GM21717 (cell line): ENCODE results near the gene UBE3B.
"Not testable (repeated sequence)": the region's sequence is repeated elsewhere in the genome, so short reads cannot be mapped to it uniquely, and the experiment has no call there.

Experiments used
- ATAC-seq: cut with Tn5 transposase; IDR thresholded peaks from one replicate; pipeline ENCODE4 v1.9.1; 2021; ENCODE audit warnings: mild to moderate bottlenecking, moderate library complexity; ENCODE audit not compliant: unreplicated experiment

The UBE3B gene

GRCh38 chr12:109473526-109474270 lies 3.7 kb upstream of the UBE3B start:
- ATAC-seq = not testable (repeated sequence)

- ATAC-seq = no peak
Measured at GRCh38 chr12:109475121-109475520, 2.3 kb upstream of the UBE3B start.

- ATAC-seq = no peak
Measured at GRCh38 chr12:109475993-109476806, 1.2 kb upstream of the UBE3B start.

DNA sequence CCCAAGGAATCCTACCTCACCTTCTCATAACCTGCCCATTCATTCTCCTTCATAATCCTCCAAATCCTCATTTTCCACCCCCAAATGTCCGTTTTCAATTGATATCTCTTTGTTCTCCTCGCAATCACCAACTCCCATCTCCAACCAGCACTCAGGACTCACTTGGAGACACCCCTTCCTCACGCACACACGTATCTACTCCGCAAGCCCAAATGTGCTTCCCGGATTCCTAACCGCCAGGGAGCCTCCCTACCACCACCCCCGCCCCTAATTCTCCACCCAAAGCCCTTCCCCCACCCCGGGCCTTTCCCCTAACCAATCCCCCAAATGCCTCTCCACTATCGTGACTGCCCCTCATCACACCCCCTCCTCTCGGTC lies 638 bp upstream of the UBE3B start:
- ATAC-seq = no peak

- no peak for ATAC-seq
Measured at GRCh38 chr12:109477963-109478315, 505 bp downstream of the UBE3B start.

DNA sequence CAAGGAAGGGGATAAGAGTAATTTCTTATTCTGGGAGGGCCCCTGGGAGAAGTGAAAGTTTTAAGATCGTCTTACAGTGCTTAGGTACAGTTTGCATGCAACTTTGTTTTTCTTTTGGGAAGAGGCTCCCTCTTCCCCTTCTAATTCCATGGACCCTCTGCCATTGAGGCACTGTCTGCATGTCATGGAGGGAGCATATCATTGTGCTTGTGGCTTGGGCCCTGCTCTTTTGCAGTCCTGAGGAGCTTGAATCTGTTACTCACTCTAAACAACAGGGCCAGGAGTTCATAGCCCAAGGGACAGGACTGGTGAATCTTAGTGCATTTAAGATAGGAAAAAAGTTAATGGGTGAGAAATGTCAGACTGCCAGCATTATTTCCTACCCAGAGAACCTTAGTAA lies 2.3 kb downstream of the UBE3B start:
- no peak for ATAC-seq

DNA sequence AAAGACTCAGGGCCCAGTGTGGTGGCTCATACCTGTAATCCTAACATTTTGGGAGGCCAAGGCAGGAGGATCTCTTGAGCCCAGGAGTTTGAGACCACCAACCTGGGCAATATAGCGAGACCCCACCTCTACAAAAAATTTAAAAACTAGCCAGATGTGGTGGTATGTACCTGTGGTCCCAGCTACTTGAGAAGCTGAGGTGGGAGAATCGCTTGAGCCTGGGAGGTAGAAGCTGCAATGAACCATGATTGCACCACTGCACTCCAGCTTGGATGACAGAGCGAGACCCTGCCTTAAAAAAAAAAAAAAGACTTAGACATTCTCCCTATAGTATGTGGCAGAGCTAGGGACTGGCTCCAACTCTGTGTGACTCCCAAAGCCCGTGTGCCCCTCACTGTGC lies 2.9 kb downstream of the UBE3B start:
- no peak for ATAC-seq

GRCh38 chr12:109481863-109482262 lies 4.4 kb downstream of the UBE3B start:
- no peak for ATAC-seq

DNA sequence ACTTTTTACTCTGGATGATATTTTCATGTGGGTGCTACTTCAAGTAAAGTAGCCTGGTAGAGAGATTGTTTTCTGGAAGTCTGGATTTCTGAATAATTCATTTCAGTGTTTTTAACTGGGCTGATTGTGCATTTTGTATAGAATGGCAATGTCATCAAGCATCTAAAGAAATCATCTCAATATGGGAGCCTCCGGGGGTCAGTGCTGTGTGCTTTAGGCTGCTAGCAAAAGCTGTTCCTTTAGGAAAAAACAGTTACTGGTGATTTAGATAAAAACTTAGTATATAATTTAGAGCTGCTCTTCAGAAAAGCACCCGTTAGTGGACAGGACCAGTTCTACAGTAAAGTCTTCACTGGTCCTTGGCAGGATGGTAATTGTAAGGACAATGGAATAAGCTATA lies 5.1 kb downstream of the UBE3B start:
- ATAC-seq = no peak

DNA sequence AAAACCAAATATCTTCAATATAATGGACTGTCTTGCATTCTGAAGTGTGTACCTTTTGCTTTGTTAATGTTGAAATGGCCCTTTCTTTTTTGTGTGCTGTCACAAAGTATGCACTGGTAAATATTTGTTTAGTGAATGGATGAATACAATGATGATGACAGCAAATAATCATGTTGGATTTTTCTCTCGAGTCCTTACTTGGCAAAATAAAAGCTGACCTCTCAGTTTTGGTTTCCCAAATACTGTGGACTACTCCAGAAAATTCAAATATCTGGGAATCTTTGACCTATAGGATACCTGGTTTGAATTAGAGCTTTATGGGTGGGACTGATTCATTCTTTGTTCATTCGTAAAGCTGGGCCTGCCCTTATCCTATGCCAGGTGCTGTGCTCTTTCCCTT lies 5.5 kb downstream of the UBE3B start:
- no peak for ATAC-seq

DNA sequence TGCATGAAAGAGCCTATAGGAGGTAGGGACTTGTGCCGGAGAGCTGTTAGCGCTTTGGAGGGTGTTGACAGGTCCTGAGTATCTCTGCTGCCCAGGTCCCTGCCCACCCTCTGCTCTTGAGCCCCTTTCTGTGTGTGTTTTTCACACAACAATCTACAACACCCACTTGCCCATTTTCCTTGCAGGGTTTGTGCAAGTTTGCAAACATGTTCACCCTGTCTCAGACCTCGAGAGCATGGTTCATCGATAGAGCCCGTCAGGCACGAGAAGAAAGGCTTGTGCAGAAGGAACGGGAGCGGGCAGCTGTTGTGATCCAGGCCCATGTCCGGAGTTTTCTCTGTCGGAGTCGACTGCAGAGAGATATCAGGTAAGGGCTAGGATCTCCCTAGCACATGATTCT lies 5.9 kb downstream of the UBE3B start:
- no peak for ATAC-seq

- ATAC-seq = no peak
Measured at GRCh38 chr12:109485201-109485600, 7.8 kb downstream of the UBE3B start.

GRCh38 chr12:109487181-109488050 lies 10.0 kb downstream of the UBE3B start:
- no peak for ATAC-seq

GRCh38 chr12:109488051-109488665 lies 10.7 kb downstream of the UBE3B start:
- no peak for ATAC-seq

GRCh38 chr12:109489016-109489954 lies 11.9 kb downstream of the UBE3B start:
- ATAC-seq = no peak

DNA sequence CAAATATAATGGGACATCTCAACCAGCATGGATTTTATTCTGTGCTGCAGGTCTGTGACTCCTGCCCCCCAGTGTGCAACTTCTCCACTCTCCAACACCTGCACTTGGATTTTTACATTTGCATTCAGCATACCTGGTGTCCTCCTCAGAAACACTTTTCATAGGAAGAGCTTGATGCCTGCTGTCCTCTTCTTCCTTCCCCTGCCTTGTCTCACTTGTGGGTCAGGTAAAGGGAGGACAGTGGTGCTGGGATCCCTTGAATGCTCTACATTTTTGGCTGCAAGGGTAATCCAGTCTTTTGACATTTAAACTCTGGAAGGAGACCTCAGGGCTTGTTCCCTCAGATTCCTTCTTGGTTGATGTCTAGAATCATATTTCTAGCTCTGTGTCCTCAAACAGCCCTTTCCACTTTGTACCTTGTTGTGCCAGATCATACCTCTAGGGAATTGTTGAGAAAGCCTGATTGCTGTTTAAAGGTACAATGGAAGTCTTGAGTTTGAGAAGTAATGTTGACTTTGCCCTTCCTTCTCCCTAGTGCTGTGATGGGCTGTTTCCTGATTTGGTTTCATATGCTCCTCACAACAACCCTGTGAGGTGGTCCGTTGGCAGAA lies 12.6 kb downstream of the UBE3B start:
- no peak for ATAC-seq

DNA sequence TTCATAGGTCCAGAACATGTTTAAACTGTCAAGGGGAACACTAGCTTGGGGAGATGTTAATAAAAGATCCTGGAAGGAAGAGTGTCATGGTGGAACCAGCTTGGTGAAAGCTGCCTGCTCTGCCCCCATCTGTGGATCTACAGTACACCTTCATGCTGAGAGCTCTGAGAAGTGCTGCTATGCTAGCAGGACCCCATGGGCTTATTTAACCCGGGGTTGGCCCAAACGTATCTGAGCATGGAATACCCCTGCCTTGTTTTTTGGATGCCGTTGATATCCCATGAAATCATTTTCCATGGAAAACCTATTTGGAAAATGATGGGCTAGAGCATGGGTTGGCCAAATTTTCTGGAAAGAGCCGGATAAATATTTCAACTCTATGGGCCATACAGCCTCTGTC lies 14.2 kb downstream of the UBE3B start:
- ATAC-seq = no peak

- ATAC-seq = no peak
Measured at GRCh38 chr12:109492371-109492770, 14.9 kb downstream of the UBE3B start.

- ATAC-seq = no peak
Measured at GRCh38 chr12:109493090-109493489, 15.7 kb downstream of the UBE3B start.

DNA sequence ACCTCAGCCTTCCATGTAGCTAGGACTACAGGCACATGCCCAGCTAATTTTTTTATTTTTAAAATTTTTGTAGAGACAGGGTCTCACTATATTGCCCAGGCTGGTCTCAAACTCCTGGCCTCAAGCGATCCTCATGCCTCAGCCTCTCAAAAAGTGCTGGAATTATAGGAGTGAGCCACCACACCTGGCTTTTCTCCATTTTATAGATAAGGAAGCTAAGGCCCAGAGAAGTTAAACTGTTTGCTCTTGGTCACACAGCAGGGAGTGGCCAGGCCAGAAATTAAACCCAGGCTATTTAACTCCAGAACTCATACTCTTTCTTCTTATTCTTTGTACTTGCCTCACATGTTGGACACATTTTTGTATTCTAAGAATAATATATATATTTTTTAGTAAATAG lies 16.5 kb downstream of the UBE3B start:
- no peak for ATAC-seq
